GM18526 (cell line): ENCODE data around the gene CYBRD1.

ENCODE experiments used
- POLR2A ChIP-seq: IDR thresholded peaks from 3 replicates; pipeline ENCODE4 v1.6.1; 2011; ENCODE audit not compliant: insufficient read length; ENCODE audit errors: extremely low read depth

CYBRD1 gene

GRCh38 chr2:171540437-171540836 is 18.2 kb downstream of the CYBRD1 start:
- TF ChIP-seq POLR2A: no peak

GRCh38 chr2:171541202-171541887 is 19.1 kb downstream of the CYBRD1 start:
- no peak for TF ChIP-seq POLR2A

- TF ChIP-seq POLR2A: no peak
Observed at GRCh38 chr2:171545086-171545485, 22.8 kb downstream of the CYBRD1 start.

- TF ChIP-seq POLR2A: no peak
Observed at GRCh38 chr2:171547256-171547655, 25.0 kb downstream of the CYBRD1 start.

- no peak for TF ChIP-seq POLR2A
Observed at GRCh38 chr2:171547720-171548119, 25.4 kb downstream of the CYBRD1 start.

GRCh38 chr2:171550613-171551012 is 28.3 kb downstream of the CYBRD1 start:
- no peak for TF ChIP-seq POLR2A

GRCh38 chr2:171551836-171552235 is 29.6 kb downstream of the CYBRD1 start:
- no peak for TF ChIP-seq POLR2A

- no peak for TF ChIP-seq POLR2A
Observed at GRCh38 chr2:171553236-171553635, 31.0 kb downstream of the CYBRD1 start.

GRCh38 chr2:171553858-171554257 is 31.6 kb downstream of the CYBRD1 start:
- TF ChIP-seq POLR2A: no peak

GRCh38 chr2:171554991-171555615 is 32.8 kb downstream of the CYBRD1 start:
- no peak for TF ChIP-seq POLR2A

GRCh38 chr2:171557363-171557762 is 35.1 kb downstream of the CYBRD1 start:
- TF ChIP-seq POLR2A: no peak

GRCh38 chr2:171563301-171563700 is 41.0 kb downstream of the CYBRD1 start:
- TF ChIP-seq POLR2A: no peak

GRCh38 chr2:171564463-171564862 is 42.2 kb downstream of the CYBRD1 start:
- TF ChIP-seq POLR2A: no peak

GRCh38 chr2:171566057-171566456 is 43.8 kb downstream of the CYBRD1 start:
- TF ChIP-seq POLR2A: no peak

- TF ChIP-seq POLR2A: no peak
Observed at GRCh38 chr2:171566753-171567152, 44.5 kb downstream of the CYBRD1 start.

- no peak for TF ChIP-seq POLR2A
Observed at GRCh38 chr2:171568089-171568488, 45.8 kb downstream of the CYBRD1 start.

- no peak for TF ChIP-seq POLR2A
Observed at GRCh38 chr2:171571721-171572120, 49.4 kb downstream of the CYBRD1 start.
